Measurements from ENCODE around the gene IQSEC2.

- no peak for TF ChIP-seq CTCF (IDR thresholded peaks at IDR 0.05; ENCODE audit: poor library complexity)
- no peak for TF ChIP-seq EZH2phosphoT487 (IDR thresholded peaks at IDR 0.05; ENCODE audit: low read depth, severe bottlenecking, unreplicated experiment)
These were observed at the start of gene IQSEC2 for GRCh38 chrX:53281321-53281822.

Measured in hepatocyte (in vitro differentiated cells).